HepG2 (cell line): ENCODE data around the gene FKBP14. TPM values are rescaled to one million over a fixed set of nuclear protein-coding genes. Genes with fewer than 3 reads are reported as not detected.
A peak's percentile ranks its signal among the peaks of the same experiment; 100 is the strongest.

Source experiments
- ERF ChIP-seq: IDR thresholded peaks from 2 replicates; pipeline ENCODE4 v1.6.1; 2018; ENCODE audit warnings: missing biosample characterization, missing genetic modification reagents
- NR2C2 ChIP-seq: sonication (generic); formaldehyde crosslinking; IDR thresholded peaks from 2 replicates; pipeline ENCODE4 v1.4.0; 2020; ENCODE audit warnings: missing genetic modification reagents, mild to moderate bottlenecking, moderate library complexity, borderline replicate concordance
- RBM22 ChIP-seq: fragments of 200-400 bp; formaldehyde crosslinking; optimal IDR thresholded peaks from 2 replicates; pipeline ENCODE3; 2017; ENCODE audit warnings: mild to moderate bottlenecking, low read length, moderate library complexity
- RFX3 ChIP-seq: IDR thresholded peaks from 2 replicates; pipeline ENCODE4 v1.6.1; 2016; ENCODE audit warnings: missing biosample characterization, missing genetic modification reagents
- ZNF567 ChIP-seq: sonication (generic); formaldehyde crosslinking; IDR thresholded peaks from 2 replicates; pipeline ENCODE4 v1.8.1; 2023; ENCODE audit warnings: mild to moderate bottlenecking, missing genetic modification reagents, borderline replicate concordance
- ZNF879 ChIP-seq: sonication (generic); formaldehyde crosslinking; IDR thresholded peaks from 2 replicates; pipeline ENCODE4 v1.8.1; 2023; ENCODE audit warnings: missing genetic modification reagents
- ZSCAN9 ChIP-seq: IDR thresholded peaks from 2 replicates; pipeline ENCODE4 v1.6.1; 2016; ENCODE audit warnings: borderline replicate concordance
- polyA plus RNA-seq, 8 experiments: library from polyadenylated mRNA; depleted of rRNA in 3 of 8; stranded (reverse) in 7 of 8; unstranded in 1 of 8; fragments of >200 nt; fragmentation: Illumina TruSeq in 4 of 8; extraction: Trizol in 4 of 8; gene quantifications; 2 replicates each; pipeline versions ENCODE4 v1.2.1 to v1.2.3, GENCODE V29; 2011 to 2016; ENCODE audit warnings: low read depth in 4 of 8, missing spikeins in 1 of 8, mixed read lengths in 1 of 8; ENCODE audit not compliant: insufficient read depth in 1 of 8
- total RNA-seq, 5 experiments: library from RNA; depleted of rRNA; stranded (reverse); fragments of >200 nt; fragmentation: Illumina TruSeq; extraction: Trizol; gene quantifications; 2 replicates each; pipeline ENCODE4 v1.2.3, GENCODE V29; 2016; ENCODE audit warnings: low read depth in 1 of 5
- TF ChIP-seq, protein P1 (sequence below): sonication (generic); formaldehyde crosslinking; IDR thresholded peaks from 2 replicates; pipeline ENCODE4 v1.8.1; 2023; ENCODE audit warnings: missing genetic modification reagents, inconsistent platforms, borderline replicate concordance
- TF ChIP-seq, protein P2 (sequence below): sonication (generic); formaldehyde crosslinking; IDR thresholded peaks from 2 replicates; pipeline ENCODE4 v1.5.1; 2020; ENCODE audit warnings: mild to moderate bottlenecking, moderate library complexity, missing genetic modification reagents
- TF ChIP-seq, protein P3 (sequence below): sonication (generic); formaldehyde crosslinking; IDR thresholded peaks from 2 replicates; pipeline ENCODE4 v1.5.1; 2020; ENCODE audit warnings: mild to moderate bottlenecking, missing genetic modification reagents
- TF ChIP-seq, protein P4 (sequence below): fragments of 450-650 bp; IDR thresholded peaks from 2 replicates; pipeline ENCODE4 v1.6.1; 2016
- TF ChIP-seq, protein P5 (sequence below): sonication (generic); formaldehyde crosslinking; IDR thresholded peaks from 2 replicates; pipeline ENCODE4 v1.5.0; 2020; ENCODE audit warnings: missing genetic modification reagents
- TF ChIP-seq, protein P6 (sequence below): sonication (generic); formaldehyde crosslinking; conservative IDR thresholded peaks from 2 replicates; pipeline ENCODE4 v1.4.0; 2020; ENCODE audit warnings: missing genetic modification reagents
- TF ChIP-seq, protein P7 (sequence below): sonication (generic); formaldehyde crosslinking; IDR thresholded peaks from 2 replicates; pipeline ENCODE4 v1.5.0; 2020; ENCODE audit warnings: missing genetic modification reagents

Gene FKBP14
- total and polyA plus RNA-seq, 2 of the 13 experiments (the other 11 are each of a cell fraction or from before 2014, with no cell fraction given) = 20.0 to 32.3 TPM

DNA sequence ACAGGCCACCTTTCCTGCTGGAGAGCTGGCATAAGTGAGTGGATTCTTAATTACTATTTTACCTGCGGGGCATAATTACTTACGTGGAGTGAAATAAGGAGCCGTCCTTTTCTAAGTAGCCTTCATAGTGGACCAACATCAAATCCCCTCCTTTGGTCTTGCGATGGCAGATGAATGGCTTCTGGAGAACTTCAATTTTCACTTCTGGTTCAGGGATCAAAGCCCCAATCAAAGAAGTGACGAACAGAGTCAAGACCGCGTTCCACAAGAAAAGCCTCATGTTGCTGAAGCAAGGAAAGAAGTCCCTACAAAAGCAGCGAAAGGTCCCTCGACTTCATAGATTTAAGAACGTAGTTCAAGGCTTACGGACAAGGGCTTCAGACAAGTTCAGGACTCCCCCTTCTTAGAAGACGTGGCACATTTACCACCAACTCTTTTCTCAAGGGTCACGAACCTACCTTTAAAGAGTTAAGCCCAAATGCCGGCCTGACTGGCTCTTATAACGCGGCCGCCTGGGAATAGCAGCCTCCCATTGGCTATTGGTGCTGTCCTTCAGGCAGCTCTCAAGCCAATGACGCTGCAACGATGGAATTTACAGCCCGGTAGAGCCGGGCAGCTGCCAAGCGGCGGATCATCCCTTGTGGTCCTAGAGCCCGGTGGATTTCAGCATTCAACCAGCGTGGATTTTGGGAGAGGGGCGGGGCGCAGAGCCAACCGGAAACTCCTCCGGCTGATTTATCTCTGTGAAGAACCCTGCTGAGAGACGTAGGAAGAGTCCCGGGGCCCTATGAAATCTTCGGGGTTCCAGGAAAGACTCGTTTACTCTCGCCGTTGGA lies at the start of gene FKBP14 (continued):
- TF ChIP-seq NR2C2 (CRISPR knock-in tag) = peak; percentile 54; the same call in 1 of the 2 replicates
- TF ChIP-seq RBM22 = no peak
- TF ChIP-seq, protein P1, sequence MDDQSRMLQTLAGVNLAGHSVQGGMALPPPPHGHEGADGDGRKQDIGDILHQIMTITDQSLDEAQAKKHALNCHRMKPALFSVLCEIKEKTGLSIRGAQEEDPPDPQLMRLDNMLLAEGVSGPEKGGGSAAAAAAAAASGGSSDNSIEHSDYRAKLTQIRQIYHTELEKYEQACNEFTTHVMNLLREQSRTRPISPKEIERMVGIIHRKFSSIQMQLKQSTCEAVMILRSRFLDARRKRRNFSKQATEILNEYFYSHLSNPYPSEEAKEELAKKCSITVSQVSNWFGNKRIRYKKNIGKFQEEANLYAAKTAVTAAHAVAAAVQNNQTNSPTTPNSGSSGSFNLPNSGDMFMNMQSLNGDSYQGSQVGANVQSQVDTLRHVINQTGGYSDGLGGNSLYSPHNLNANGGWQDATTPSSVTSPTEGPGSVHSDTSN (CRISPR knock-in tag) = peak; percentile 92; the same call in 1 of the 2 replicates
- TF ChIP-seq, protein P2, sequence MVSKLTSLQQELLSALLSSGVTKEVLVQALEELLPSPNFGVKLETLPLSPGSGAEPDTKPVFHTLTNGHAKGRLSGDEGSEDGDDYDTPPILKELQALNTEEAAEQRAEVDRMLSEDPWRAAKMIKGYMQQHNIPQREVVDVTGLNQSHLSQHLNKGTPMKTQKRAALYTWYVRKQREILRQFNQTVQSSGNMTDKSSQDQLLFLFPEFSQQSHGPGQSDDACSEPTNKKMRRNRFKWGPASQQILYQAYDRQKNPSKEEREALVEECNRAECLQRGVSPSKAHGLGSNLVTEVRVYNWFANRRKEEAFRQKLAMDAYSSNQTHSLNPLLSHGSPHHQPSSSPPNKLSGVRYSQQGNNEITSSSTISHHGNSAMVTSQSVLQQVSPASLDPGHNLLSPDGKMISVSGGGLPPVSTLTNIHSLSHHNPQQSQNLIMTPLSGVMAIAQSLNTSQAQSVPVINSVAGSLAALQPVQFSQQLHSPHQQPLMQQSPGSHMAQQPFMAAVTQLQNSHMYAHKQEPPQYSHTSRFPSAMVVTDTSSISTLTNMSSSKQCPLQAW (CRISPR knock-in tag) = peak; percentile 59; the same call in 1 of the 2 replicates
- no peak for TF ChIP-seq ZNF567
- TF ChIP-seq, protein P3, sequence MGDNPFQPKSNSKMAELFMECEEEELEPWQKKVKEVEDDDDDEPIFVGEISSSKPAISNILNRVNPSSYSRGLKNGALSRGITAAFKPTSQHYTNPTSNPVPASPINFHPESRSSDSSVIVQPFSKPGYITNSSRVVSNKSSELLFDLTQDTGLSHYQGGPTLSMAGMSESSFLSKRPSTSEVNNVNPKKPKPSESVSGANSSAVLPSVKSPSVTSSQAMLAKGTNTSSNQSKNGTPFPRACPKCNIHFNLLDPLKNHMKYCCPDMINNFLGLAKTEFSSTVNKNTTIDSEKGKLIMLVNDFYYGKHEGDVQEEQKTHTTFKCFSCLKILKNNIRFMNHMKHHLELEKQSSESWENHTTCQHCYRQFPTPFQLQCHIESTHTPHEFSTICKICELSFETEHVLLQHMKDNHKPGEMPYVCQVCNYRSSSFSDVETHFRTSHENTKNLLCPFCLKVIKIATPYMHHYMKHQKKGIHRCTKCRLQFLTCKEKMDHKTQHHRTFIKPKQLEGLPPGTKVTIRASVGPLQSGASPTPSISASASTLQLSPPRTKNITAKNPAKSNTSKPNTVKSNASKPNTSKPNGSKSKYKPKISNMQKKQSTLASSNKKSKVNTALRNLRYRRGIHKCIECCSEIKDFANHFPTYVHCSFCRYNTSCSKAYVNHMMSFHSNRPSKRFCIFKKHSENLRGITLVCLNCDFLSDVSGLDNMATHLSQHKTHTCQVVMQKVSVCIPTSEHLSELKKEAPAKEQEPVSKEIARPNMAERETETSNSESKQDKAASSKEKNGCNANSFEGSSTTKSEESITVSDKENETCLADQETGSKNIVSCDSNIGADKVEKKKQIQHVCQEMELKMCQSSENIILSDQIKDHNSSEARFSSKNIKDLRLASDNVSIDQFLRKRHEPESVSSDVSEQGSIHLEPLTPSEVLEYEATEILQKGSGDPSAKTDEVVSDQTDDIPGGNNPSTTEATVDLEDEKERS (CRISPR knock-in tag) = 0 out of 2 replicates have a peak, but pooled peaks have one; percentile 16
- TF ChIP-seq, protein P4, sequence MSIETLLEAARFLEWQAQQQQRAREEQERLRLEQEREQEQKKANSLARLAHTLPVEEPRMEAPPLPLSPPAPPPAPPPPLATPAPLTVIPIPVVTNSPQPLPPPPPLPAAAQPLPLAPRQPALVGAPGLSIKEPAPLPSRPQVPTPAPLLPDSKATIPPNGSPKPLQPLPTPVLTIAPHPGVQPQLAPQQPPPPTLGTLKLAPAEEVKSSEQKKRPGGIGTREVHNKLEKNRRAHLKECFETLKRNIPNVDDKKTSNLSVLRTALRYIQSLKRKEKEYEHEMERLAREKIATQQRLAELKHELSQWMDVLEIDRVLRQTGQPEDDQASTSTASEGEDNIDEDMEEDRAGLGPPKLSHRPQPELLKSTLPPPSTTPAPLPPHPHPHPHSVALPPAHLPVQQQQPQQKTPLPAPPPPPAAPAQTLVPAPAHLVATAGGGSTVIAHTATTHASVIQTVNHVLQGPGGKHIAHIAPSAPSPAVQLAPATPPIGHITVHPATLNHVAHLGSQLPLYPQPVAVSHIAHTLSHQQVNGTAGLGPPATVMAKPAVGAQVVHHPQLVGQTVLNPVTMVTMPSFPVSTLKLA = no peak; the same call in 1 of the 2 replicates
- no peak for TF ChIP-seq ERF (CRISPR knock-in tag)
- TF ChIP-seq ZSCAN9 (CRISPR knock-in tag) = peak; percentile 37; the same call in 1 of the 2 replicates
- TF ChIP-seq, protein P5, sequence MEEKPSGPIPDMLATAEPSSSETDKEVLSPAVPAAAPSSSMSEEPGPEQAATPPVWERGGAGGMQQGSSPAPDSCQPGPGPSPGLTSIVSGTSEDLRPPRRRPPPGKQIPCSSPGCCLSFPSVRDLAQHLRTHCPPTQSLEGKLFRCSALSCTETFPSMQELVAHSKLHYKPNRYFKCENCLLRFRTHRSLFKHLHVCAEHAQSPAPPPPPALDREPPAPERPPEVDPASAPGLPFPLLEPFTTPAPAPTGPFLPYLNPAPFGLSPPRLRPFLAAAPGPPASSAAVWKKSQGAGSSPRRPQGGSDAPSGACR (CRISPR knock-in tag) = no peak
- TF ChIP-seq RFX3 (CRISPR knock-in tag) = no peak
- TF ChIP-seq, protein P6, sequence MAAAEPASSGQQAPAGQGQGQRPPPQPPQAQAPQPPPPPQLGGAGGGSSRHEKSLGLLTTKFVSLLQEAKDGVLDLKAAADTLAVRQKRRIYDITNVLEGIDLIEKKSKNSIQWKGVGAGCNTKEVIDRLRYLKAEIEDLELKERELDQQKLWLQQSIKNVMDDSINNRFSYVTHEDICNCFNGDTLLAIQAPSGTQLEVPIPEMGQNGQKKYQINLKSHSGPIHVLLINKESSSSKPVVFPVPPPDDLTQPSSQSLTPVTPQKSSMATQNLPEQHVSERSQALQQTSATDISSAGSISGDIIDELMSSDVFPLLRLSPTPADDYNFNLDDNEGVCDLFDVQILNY (CRISPR knock-in tag) = no peak
- TF ChIP-seq ZNF879 = 0 out of 2 replicates have a peak, but pooled peaks have one; percentile 30
- TF ChIP-seq, protein P7, sequence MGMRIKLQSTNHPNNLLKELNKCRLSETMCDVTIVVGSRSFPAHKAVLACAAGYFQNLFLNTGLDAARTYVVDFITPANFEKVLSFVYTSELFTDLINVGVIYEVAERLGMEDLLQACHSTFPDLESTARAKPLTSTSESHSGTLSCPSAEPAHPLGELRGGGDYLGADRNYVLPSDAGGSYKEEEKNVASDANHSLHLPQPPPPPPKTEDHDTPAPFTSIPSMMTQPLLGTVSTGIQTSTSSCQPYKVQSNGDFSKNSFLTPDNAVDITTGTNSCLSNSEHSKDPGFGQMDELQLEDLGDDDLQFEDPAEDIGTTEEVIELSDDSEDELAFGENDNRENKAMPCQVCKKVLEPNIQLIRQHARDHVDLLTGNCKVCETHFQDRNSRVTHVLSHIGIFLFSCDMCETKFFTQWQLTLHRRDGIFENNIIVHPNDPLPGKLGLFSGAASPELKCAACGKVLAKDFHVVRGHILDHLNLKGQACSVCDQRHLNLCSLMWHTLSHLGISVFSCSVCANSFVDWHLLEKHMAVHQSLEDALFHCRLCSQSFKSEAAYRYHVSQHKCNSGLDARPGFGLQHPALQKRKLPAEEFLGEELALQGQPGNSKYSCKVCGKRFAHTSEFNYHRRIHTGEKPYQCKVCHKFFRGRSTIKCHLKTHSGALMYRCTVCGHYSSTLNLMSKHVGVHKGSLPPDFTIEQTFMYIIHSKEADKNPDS (CRISPR knock-in tag) = no peak
